ENCODE measurements around the gene USHBP1. TPM values are rescaled to one million over a fixed set of nuclear protein-coding genes. Genes with fewer than 3 reads are reported as not detected.

USHBP1 gene
- total and polyA plus RNA-seq, 10 of the 15 experiments (the other 5 are each of a cell fraction or from before 2014, with no cell fraction given) = 0.05 to 0.96 (median 0.22) TPM; not detected in 2

DNA sequence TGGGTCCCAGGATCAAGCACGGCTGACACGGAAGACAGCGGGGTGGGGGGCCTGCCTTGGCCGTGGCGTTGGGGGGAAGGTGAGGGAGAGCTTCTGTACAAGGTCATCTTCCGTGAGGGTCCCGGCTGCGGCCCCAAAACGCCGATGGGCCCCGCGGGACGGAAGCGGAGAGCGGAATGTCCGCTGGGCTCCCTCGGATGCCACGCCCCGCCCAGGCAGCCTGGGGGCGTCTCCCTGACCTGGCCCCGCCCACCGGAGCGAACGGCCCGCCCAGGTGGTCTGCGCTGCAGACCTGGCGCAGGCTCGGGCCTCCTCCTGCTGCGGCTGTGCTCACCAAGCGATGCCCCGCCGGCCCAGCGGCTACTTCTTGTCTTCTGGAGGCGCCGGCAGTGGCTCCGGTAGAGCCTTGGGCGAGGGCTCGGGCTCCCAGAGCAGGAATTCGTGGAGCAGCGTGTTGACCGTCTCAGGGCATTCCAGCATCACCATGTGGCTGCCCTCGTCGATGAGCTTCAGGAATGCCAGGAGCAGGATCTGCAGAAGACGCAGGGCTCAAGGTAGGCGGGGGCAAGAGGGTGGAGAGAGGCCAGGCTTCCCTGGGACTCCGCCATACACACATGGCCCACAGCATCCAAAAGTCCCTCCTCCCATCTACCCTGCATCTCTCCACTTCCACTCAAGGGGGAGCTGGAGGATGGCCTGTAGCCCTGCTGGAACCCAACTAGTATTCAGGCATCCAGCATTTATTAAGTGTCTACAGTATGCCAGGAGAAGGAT, 27.9 kb upstream of the USHBP1 start:
- ChIA-PET CTCF (interaction anchor here (0.6 to 6.5 kb wide), 12 partner anchors 9 to 173 kb away, joined by 3 to 81 read pairs (median 4); partner anchors contain the start of genes ABHD8, ANKLE1, ANO8 and BABAM1), POLR2A (interaction anchor here (0.7 to 1.9 kb wide), 5 partner anchors 11 to 936 kb away, joined by 3 to 12 read pairs (median 5); partner anchors contain the start of genes ABHD8, DDA1 and MRPL34), RAD21 (ENCODE audit: unreplicated experiment) (interaction anchor here (0.6 to 3.2 kb wide), 9 partner anchors 10 to 93 kb away, joined by 3 to 17 read pairs (median 5); partner anchors contain the start of genes ABHD8, BABAM1, DDA1 and MRPL34), SMC1A (ENCODE audit: uncharacterized antibody, unreplicated experiment) (interaction anchor here (1.0 to 2.0 kb wide), 7 partner anchors 10 to 100 kb away, joined by 3 to 9 read pairs (median 4); partner anchors contain the start of genes ANKLE1, DDA1 and MRPL34)
- Histone ChIP-seq H3K27me3 (replicated peaks in 1 of 2; ENCODE audit: control insufficient read depth in 2 of 2, insufficient read depth in 2 of 2, low read length in 1 of 2) (no peaks in the 10 kb centered on the region), H3K4me1 (ENCODE audit: control insufficient read depth, insufficient read depth, low read length) (peaks cover 4% of the 10 kb centered on the region; the same call in 1 of the 2 replicates), H3K4me2 (ENCODE audit: control insufficient read depth, insufficient read depth) (peak overlapping the region; percentile 90), H3K36me3 (ENCODE audit: control insufficient read depth in 2 of 2, insufficient read depth in 2 of 2, low read length in 1 of 2) (no peaks in the 10 kb centered on the region), H3K9me3 (replicated peaks; ENCODE audit: control insufficient read depth, insufficient read depth, low read length) (no peaks in the 10 kb centered on the region; the same call in 2 of the 3 replicates), H3K27ac (ENCODE audit: control insufficient read depth, insufficient read depth) (peak overlapping the region; percentile 35), H3K4me3 (peak overlapping the region; percentile 86), H3K79me2 (ENCODE audit: control insufficient read depth, insufficient read depth, low read length) (no peaks in the 10 kb centered on the region; the same call in 1 of the 2 replicates), H3K9ac (ENCODE audit: control insufficient read depth, insufficient read depth, low read length) (peak overlapping the region; percentile 27), H4K20me1 (ENCODE audit: control insufficient read depth, insufficient read depth) (no peaks in the 10 kb centered on the region), H2AFZ (ENCODE audit: control insufficient read depth, low read depth, low read length) (peak overlapping the region; percentile 91)
- ATAC-seq = peak; percentile 97
- peak; percentile 46 for DNase-seq (ENCODE audit: low read depth, low spot score)
- BruUV-seq (replicated peaks) = no TSS peak
- intact Hi-C loops (cut with micrococcal nuclease; ENCODE audit: unreplicated experiment) (loop anchor here (1.0 to 5.0 kb wide), 2 partner anchors 45 to 92 kb away; partner anchors contain the start of gene GTPBP3), in situ Hi-C loops (cut with MboI) (loop anchor here (5.0 kb wide), 1 partner anchor 95 kb away; no protein-coding TSS in a partner anchor)
- 2% methylated on average over 46 of the region's 46 CpGs for WGBS (ENCODE audit: insufficient coverage, insufficient replicate concordance, low lambda C conversion rate, missing lambda C conversion rate)
- peak; percentile 96 for FAIRE-seq
- peak; percentile 70; the same call in 1 of the 2 replicates for TF ChIP-seq YY1 (IDR thresholded peaks at IDR 0.05; ENCODE audit: low read depth, low read length)
- TF ChIP-seq HDGF (IDR thresholded peaks at IDR 0.05) = peak; percentile 30; the same call in 1 of the 2 replicates
- no peak for TF ChIP-seq KDM1A (IDR thresholded peaks at IDR 0.05; ENCODE audit: borderline replicate concordance)
- no peak for TF ChIP-seq BCL11A (IDR thresholded peaks at IDR 0.05; ENCODE audit: low read depth, low read length)
- TF ChIP-seq, protein P1, sequence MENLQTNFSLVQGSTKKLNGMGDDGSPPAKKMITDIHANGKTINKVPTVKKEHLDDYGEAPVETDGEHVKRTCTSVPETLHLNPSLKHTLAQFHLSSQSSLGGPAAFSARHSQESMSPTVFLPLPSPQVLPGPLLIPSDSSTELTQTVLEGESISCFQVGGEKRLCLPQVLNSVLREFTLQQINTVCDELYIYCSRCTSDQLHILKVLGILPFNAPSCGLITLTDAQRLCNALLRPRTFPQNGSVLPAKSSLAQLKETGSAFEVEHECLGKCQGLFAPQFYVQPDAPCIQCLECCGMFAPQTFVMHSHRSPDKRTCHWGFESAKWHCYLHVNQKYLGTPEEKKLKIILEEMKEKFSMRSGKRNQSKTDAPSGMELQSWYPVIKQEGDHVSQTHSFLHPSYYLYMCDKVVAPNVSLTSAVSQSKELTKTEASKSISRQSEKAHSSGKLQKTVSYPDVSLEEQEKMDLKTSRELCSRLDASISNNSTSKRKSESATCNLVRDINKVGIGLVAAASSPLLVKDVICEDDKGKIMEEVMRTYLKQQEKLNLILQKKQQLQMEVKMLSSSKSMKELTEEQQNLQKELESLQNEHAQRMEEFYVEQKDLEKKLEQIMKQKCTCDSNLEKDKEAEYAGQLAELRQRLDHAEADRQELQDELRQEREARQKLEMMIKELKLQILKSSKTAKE (IDR thresholded peaks at IDR 0.05; ENCODE audit: low read depth, poor library complexity, severe bottlenecking) = no peak
- TF ChIP-seq NBN (IDR thresholded peaks at IDR 0.05) = peak; percentile 48; the same call in 1 of the 2 replicates
- TF ChIP-seq IKZF1 (conservative IDR thresholded peaks at IDR 0.05) = peak; percentile 58
- TF ChIP-seq, protein P2, sequence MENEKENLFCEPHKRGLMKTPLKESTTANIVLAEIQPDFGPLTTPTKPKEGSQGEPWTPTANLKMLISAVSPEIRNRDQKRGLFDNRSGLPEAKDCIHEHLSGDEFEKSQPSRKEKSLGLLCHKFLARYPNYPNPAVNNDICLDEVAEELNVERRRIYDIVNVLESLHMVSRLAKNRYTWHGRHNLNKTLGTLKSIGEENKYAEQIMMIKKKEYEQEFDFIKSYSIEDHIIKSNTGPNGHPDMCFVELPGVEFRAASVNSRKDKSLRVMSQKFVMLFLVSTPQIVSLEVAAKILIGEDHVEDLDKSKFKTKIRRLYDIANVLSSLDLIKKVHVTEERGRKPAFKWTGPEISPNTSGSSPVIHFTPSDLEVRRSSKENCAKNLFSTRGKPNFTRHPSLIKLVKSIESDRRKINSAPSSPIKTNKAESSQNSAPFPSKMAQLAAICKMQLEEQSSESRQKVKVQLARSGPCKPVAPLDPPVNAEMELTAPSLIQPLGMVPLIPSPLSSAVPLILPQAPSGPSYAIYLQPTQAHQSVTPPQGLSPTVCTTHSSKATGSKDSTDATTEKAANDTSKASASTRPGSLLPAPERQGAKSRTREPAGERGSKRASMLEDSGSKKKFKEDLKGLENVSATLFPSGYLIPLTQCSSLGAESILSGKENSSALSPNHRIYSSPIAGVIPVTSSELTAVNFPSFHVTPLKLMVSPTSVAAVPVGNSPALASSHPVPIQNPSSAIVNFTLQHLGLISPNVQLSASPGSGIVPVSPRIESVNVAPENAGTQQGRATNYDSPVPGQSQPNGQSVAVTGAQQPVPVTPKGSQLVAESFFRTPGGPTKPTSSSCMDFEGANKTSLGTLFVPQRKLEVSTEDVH (IDR thresholded peaks at IDR 0.05; ENCODE audit: low read depth, partially characterized antibody) = no peak
- TF ChIP-seq GABPA (IDR thresholded peaks at IDR 0.05; ENCODE audit: low read depth) = no peak
- TF ChIP-seq LARP7 (IDR thresholded peaks at IDR 0.05) = peak; percentile 77; the same call in 1 of the 2 replicates
- no peak for TF ChIP-seq TBL1XR1 (IDR thresholded peaks at IDR 0.05; ENCODE audit: low read depth, low read length)
- TF ChIP-seq, protein P3, sequence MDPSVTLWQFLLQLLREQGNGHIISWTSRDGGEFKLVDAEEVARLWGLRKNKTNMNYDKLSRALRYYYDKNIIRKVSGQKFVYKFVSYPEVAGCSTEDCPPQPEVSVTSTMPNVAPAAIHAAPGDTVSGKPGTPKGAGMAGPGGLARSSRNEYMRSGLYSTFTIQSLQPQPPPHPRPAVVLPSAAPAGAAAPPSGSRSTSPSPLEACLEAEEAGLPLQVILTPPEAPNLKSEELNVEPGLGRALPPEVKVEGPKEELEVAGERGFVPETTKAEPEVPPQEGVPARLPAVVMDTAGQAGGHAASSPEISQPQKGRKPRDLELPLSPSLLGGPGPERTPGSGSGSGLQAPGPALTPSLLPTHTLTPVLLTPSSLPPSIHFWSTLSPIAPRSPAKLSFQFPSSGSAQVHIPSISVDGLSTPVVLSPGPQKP (IDR thresholded peaks at IDR 0.05; ENCODE audit: low read depth, low read length) = no peak
- TF ChIP-seq FOS (IDR thresholded peaks at IDR 0.05; ENCODE audit: borderline replicate concordance, extremely low read depth, insufficient read length) = no peak
- TF ChIP-seq MEF2B (IDR thresholded peaks at IDR 0.05; ENCODE audit: partially characterized antibody, poor library complexity, severe bottlenecking) = no peak
- TF ChIP-seq CHD4 (IDR thresholded peaks at IDR 0.05) = no peak
- no peak for TF ChIP-seq FOXK2 (IDR thresholded peaks at IDR 0.05)
- TF ChIP-seq TCF12 (IDR thresholded peaks at IDR 0.05; ENCODE audit: low read depth, low read length) = no peak
- no peak for TF ChIP-seq HDAC2 (IDR thresholded peaks at IDR 0.05)

All from GM12878 (cell line).